Urinary bladder (tissue), 4 donors: ENCODE data around the gene PABPC4L. TPM values are rescaled to one million over a fixed set of nuclear protein-coding genes. Genes with fewer than 3 reads are reported as not detected.

Experiments used
- DNase-seq: peaks from one replicate; pipeline ENCODE4 v3.0.0-alpha.2; 2015; ENCODE audit errors: extremely low spot score
- H3K27ac ChIP-seq: one replicate; pipeline ENCODE4 v1.5.1; 2013; ENCODE audit warnings: low read depth, mild to moderate bottlenecking, moderate library complexity
- H3K36me3 ChIP-seq: one replicate; pipeline ENCODE4 v1.6.1; 2013; ENCODE audit warnings: mild to moderate bottlenecking, moderate library complexity; ENCODE audit not compliant: insufficient read depth
- H3K4me1 ChIP-seq: one replicate; pipeline ENCODE4 v1.6.1; 2013; ENCODE audit warnings: mild to moderate bottlenecking, moderate library complexity; ENCODE audit not compliant: insufficient read depth
- H3K4me3 ChIP-seq: one replicate; pipeline ENCODE4 v1.5.1; 2013; ENCODE audit warnings: low read depth, low read length
- WGBS: extraction: QIAGEN DNeasy Blood & Tissue Kit; methylation state at CpG from one replicate; pipeline ENCODE4 v1.1.7; 2013; 5-methylcytosine and 5-hydroxymethylcytosine counted together
- polyA plus RNA-seq: library from polyadenylated mRNA; stranded (reverse); fragments of 200-250 nt; gene quantifications from one replicate; pipeline ENCODE4 v1.2.3, GENCODE V29; 2013
- total RNA-seq: library from RNA; depleted of rRNA; stranded (reverse); fragments of >200 nt; gene quantifications from one replicate; pipeline ENCODE4 v1.2.3, GENCODE V29; 2014
- donor health status: healthy with polysubstance abuse.
- donor health status: healthy.

Gene PABPC4L
- total and polyA plus RNA-seq, 2 donors, result 1.6 to 24.7 TPM

- Histone ChIP-seq H3K4me3 (no peak overlapping the region), H3K27ac (no peak overlapping the region), H3K36me3 (no peaks in the 10 kb centered on the region), H3K4me1 (no peaks in the 10 kb centered on the region)
- 96% methylated on average over 1 of the region's 1 CpG for WGBS
- DNase-seq, result no peak
Measured at GRCh38 chr4:134174271-134174670, 27.3 kb downstream of the PABPC4L start.

- H3K4me3 ChIP-seq, result no peak overlapping the region
- no peaks in the 10 kb centered on the region for H3K4me1 ChIP-seq
- no peak overlapping the region for H3K27ac ChIP-seq
- 43% methylated on average over 2 of the region's 2 CpGs for WGBS
- DNase-seq, result no peak
- no peaks in the 10 kb centered on the region for H3K36me3 ChIP-seq
Measured at GRCh38 chr4:134160211-134160610, 41.4 kb downstream of the PABPC4L start.

GRCh38 chr4:134154097-134154496 lies 47.5 kb downstream of the PABPC4L start:
- Histone ChIP-seq H3K4me3 (no peak overlapping the region), H3K4me1 (no peaks in the 10 kb centered on the region), H3K27ac (no peak overlapping the region), H3K36me3 (no peaks in the 10 kb centered on the region)
- 92% methylated on average over 4 of the region's 4 CpGs for WGBS
- DNase-seq, result no peak

GRCh38 chr4:134147941-134148340 lies 53.6 kb downstream of the PABPC4L start:
- no peak overlapping the region for H3K27ac ChIP-seq
- no peaks in the 10 kb centered on the region for H3K4me1 ChIP-seq
- no peaks in the 10 kb centered on the region for H3K36me3 ChIP-seq
- DNase-seq, result no peak
- no peak overlapping the region for H3K4me3 ChIP-seq
